Breast epithelium (tissue), 3 donors: ENCODE data around the gene LYST.

ENCODE experiments used
- POLR2A ChIP-seq: fragments of 450-650 bp; IDR thresholded peaks from one replicate; pipeline ENCODE4 v1.6.1; 2016; ENCODE audit warnings: antibody characterized with exemption, mild to moderate bottlenecking, moderate library complexity
- POLR2AphosphoS5 ChIP-seq, 3 donors: sonication (generic); formaldehyde crosslinking; IDR thresholded peaks; one replicate each; pipeline ENCODE4 v1.6.1; 2017; ENCODE audit warnings: antibody characterized with exemption in 3 of 3

GRCh38 chr1:235910357-235911299 lies 43.9 kb upstream of the LYST start:
- TF ChIP-seq POLR2A (no peak), POLR2AphosphoS5 (IDR thresholded peaks at IDR 0.05) (no peak)
